HG03521 (cell line): ENCODE data around the gene LHPP.

ENCODE experiments used
- ATAC-seq: cut with Tn5 transposase; IDR thresholded peaks from one replicate; pipeline ENCODE4 v1.9.1; 2021; ENCODE audit warnings: mild to moderate bottlenecking, moderate library complexity; ENCODE audit not compliant: unreplicated experiment

Gene LHPP

GRCh38 chr10:124495725-124496124 is 34.1 kb downstream of the LHPP start:
- ATAC-seq, result no peak

GRCh38 chr10:124496150-124496549 is 34.5 kb downstream of the LHPP start:
- no peak for ATAC-seq

GRCh38 chr10:124496620-124497019 is 35.0 kb downstream of the LHPP start:
- no peak for ATAC-seq

GRCh38 chr10:124497196-124497881 is 35.7 kb downstream of the LHPP start:
- no peak for ATAC-seq

- ATAC-seq, result no peak
Measured at GRCh38 chr10:124498056-124498455, 36.4 kb downstream of the LHPP start.

GRCh38 chr10:124500757-124501156 is 39.1 kb downstream of the LHPP start:
- ATAC-seq, result no peak

- ATAC-seq, result no peak
Measured at GRCh38 chr10:124504711-124505110, 43.1 kb downstream of the LHPP start.

GRCh38 chr10:124505279-124505678 is 43.7 kb downstream of the LHPP start:
- ATAC-seq, result no peak

- no peak for ATAC-seq
Measured at GRCh38 chr10:124508070-124508667, 46.5 kb downstream of the LHPP start.

- no peak for ATAC-seq
Measured at GRCh38 chr10:124508907-124509454, 47.4 kb downstream of the LHPP start.

- no peak for ATAC-seq
Measured at GRCh38 chr10:124509880-124510632, 48.4 kb downstream of the LHPP start.

- no peak for ATAC-seq
Measured at GRCh38 chr10:124510759-124511158, 49.1 kb downstream of the LHPP start.

- no peak for ATAC-seq
Measured at GRCh38 chr10:124511205-124512039, 49.8 kb downstream of the LHPP start.

- no peak for ATAC-seq
Measured at GRCh38 chr10:124512040-124512428, 50.4 kb downstream of the LHPP start.

- ATAC-seq, result no peak
Measured at GRCh38 chr10:124512600-124512999, 51.0 kb downstream of the LHPP start.

- no peak for ATAC-seq
Measured at GRCh38 chr10:124515244-124515970, 53.8 kb downstream of the LHPP start.

- no peak for ATAC-seq
Measured at GRCh38 chr10:124516181-124516580, 54.6 kb downstream of the LHPP start.

GRCh38 chr10:124516746-124517397 is 55.2 kb downstream of the LHPP start:
- ATAC-seq, result no peak

GRCh38 chr10:124517461-124517860 is 55.8 kb downstream of the LHPP start:
- no peak for ATAC-seq

- ATAC-seq, result no peak
Measured at GRCh38 chr10:124517931-124518330, 56.3 kb downstream of the LHPP start.
